Activated CD4-positive, alpha-beta T cell treated with anti-CD3 and anti-CD28 coated beads for 36 hours (primary cell): ENCODE data around the gene GPR78. TPM values are rescaled to one million over a fixed set of nuclear protein-coding genes. Genes with fewer than 3 reads are reported as not detected.

Experiments
- ATAC-seq: fragments of 200-7000 bp; cut with Tn5 transposase; one replicate; pipeline ENCODE4 v1.10.0; 2021; ENCODE audit warnings: mild to moderate bottlenecking, moderate library complexity
- CTCF ChIA-PET: fragments of 350-600 bp; sonication (Branson Sonifier 250); formaldehyde crosslinking; loops from one replicate; lab custom pipeline; 2021; ENCODE audit warnings: antibody characterized with exemption; lab: Charles Lee
- POLR2A ChIA-PET: fragments of 350-600 bp; sonication (Branson Sonifier 250); formaldehyde crosslinking; loops from one replicate; lab custom pipeline; 2021; ENCODE audit warnings: antibody characterized with exemption, inconsistent platforms; lab: Charles Lee
- DNase-seq: peaks from one replicate; pipeline ENCODE4 v3.0.0-alpha.2; 2020
- H3K27ac Mint-ChIP-seq: one replicate; pipeline ENCODE4 v1.8.0; 2021; ENCODE audit warnings: mixed read lengths
- H3K27me3 Mint-ChIP-seq: one replicate; pipeline ENCODE4 v1.8.0; 2021; ENCODE audit warnings: mixed read lengths
- H3K36me3 Mint-ChIP-seq: one replicate; pipeline ENCODE4 v1.8.0; 2021; ENCODE audit warnings: low read depth, mixed read lengths
- H3K4me1 Mint-ChIP-seq: one replicate; pipeline ENCODE4 v1.8.0; 2021; ENCODE audit warnings: mixed read lengths
- H3K4me3 Mint-ChIP-seq: one replicate; pipeline ENCODE4 v1.8.0; 2021; ENCODE audit warnings: mild to moderate bottlenecking, moderate library complexity, mixed read lengths
- H3K9me3 Mint-ChIP-seq: one replicate; pipeline ENCODE4 v1.8.0; 2021; ENCODE audit warnings: low read depth, mixed read lengths
- intact Hi-C, 2 experiments: fragments of 100-400 bp; cut with DNase I in 1 of 2; cut with micrococcal nuclease in 1 of 2; formaldehyde crosslinking; loops; one replicate each; pipeline versions ENCODE4 v1.14.2 to v1.15.1; 2022 to 2024; cut with DNase I, micrococcal nuclease
- total RNA-seq, 2 experiments: library from RNA; stranded (reverse); gene quantifications; one replicate each; pipeline ENCODE4 v1.2.3, GENCODE V29; 2021

Gene GPR78
- total RNA-seq = not detected

DNA sequence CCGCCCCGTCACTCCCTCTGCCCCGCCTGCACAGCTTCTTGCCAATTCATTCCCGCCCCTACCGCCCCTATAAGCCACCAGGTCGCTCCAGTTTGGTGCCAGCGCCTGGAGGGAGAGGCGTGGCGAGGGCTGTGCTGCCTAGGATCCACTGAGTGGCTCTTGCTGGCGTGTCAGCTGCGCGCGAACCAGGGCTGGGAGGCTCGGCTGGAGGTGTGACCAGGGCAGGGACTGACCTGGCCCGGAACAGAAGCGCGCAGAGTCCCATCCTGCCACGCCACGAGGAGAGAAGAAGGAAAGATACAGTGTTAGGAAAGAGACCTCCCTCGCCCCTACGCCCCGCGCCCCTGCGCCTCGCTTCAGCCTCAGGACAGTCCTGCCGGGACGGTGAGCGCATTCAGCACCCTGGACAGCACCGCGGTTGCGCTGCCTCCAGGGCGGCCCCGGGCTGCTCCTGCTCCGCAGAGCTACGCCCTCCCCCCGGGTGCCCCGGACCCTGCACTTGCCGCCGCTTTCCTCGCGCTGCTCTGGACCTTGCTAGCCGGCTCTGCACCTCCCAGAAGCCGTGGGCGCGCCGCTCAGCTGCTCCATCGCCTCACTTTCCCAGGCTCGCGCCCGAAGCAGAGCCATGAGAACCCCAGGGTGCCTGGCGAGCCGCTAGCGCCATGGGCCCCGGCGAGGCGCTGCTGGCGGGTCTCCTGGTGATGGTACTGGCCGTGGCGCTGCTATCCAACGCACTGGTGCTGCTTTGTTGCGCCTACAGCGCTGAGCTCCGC, at the start of gene GPR78:
Gene GPR78 (plus strand): TSS at position 72 of the 773 bp plus-strand sequence. CDS start 591 bp downstream, at position 663.
- CTCF ChIA-PET = no interaction called here
- intact Hi-C loops = no loop called here

GRCh38 chr4:8532245-8532781, 47.9 kb upstream of the GPR78 start:
- ChIA-PET POLR2A (no interaction called here), CTCF (interaction anchor here (0.6 kb wide), 1 partner anchor 123 kb away, joined by 3 read pairs; no protein-coding TSS in a partner anchor)
- intact Hi-C loops = no loop called here
- no peaks in the 10 kb centered on the region for H3K4me1 Mint-ChIP-seq
- H3K27ac Mint-ChIP-seq = no peak overlapping the region
- peaks cover 9% of the 10 kb centered on the region for H3K9me3 Mint-ChIP-seq
- no peak for DNase-seq
- H3K36me3 Mint-ChIP-seq = no peaks in the 10 kb centered on the region
- no peak for ATAC-seq
- no peak overlapping the region for H3K4me3 Mint-ChIP-seq
- no peaks in the 10 kb centered on the region for H3K27me3 Mint-ChIP-seq

More for the DNA sequence above, at the start of gene GPR78:
- H3K36me3 Mint-ChIP-seq = no peaks in the 10 kb centered on the region
- no peak within 1 kb of the TSS for H3K4me3 Mint-ChIP-seq
- no peaks in the 10 kb centered on the region for H3K9me3 Mint-ChIP-seq
- POLR2A ChIA-PET = no interaction called here
- H3K27me3 Mint-ChIP-seq = peaks cover 17% of the 10 kb centered on the region
- H3K27ac Mint-ChIP-seq = no peak within 1 kb of the TSS
- ATAC-seq = peak; percentile 80
- peak; percentile 75 for DNase-seq
- no peaks in the 10 kb centered on the region for H3K4me1 Mint-ChIP-seq

DNA sequence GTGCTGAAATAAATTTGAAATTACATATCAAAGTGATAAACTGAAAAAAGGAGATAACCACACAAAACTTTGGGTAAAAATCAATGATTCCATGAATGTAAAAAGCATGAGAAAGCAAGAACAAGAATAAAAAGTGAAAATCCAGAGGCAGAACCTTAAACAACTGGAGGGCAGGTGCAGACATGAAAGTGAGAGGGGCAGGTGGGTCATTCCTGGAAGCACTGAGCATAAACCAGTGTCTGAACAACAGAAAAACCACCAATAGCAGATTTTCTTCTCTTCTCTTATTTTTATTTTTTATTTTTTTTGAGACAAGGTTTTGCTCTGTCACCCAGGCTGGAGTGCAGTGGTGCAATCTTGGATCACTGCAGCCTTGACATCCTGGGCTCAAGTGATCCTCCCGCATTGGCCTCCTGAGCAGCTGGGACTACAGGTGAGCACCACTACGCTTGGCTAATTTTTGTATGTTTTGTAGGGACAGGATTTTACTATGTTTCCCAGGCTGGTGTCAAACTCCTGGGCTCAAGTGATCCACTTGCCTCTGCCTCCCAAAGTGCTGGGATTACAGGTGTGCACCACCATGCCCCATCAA, 46.8 kb upstream of the GPR78 start:
- Mint-ChIP-seq H3K27ac (no peak overlapping the region), H3K4me3 (no peak overlapping the region), H3K27me3 (no peaks in the 10 kb centered on the region), H3K4me1 (no peaks in the 10 kb centered on the region), H3K9me3 (peaks cover 9% of the 10 kb centered on the region), H3K36me3 (no peaks in the 10 kb centered on the region)
- ATAC-seq (no peak), DNase-seq (no peak)
- CTCF ChIA-PET = no interaction called here
- POLR2A ChIA-PET = no interaction called here
- intact Hi-C loops = no loop called here

GRCh38 chr4:8534129-8534528, 46.1 kb upstream of the GPR78 start:
- intact Hi-C loops = no loop called here
- Mint-ChIP-seq H3K4me1 (peaks cover under 1% of the 10 kb centered on the region), H3K9me3 (peaks cover 9% of the 10 kb centered on the region), H3K27me3 (no peaks in the 10 kb centered on the region), H3K4me3 (no peak overlapping the region), H3K27ac (no peak overlapping the region), H3K36me3 (no peaks in the 10 kb centered on the region)
- ChIA-PET CTCF (no interaction called here), POLR2A (no interaction called here)
- DNase-seq (no peak), ATAC-seq (peak; percentile 33)

DNA sequence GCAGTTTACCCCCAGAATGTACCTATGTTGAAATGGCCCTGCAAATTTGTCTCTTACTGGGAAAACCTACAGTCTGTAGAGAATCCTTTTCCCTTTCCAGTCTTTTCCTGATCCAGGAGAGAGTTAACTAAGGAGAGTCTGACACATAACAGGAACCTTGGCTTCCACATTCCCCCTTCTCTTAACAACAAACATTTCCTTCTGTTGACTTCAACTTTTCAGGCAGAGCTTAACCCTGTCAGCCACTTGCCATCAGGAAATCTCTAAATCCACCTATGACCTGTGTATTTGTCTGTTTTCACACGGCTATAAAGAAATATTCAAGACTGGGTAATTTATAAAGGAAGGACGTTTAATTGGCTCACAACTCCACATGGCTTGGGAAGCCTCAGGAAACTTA, 45.6 kb upstream of the GPR78 start:
- ChIA-PET CTCF (no interaction called here), POLR2A (no interaction called here)
- Mint-ChIP-seq H3K27ac (no peak overlapping the region), H3K36me3 (no peaks in the 10 kb centered on the region), H3K4me1 (peaks cover 5% of the 10 kb centered on the region), H3K27me3 (no peaks in the 10 kb centered on the region), H3K9me3 (peaks cover 7% of the 10 kb centered on the region), H3K4me3 (no peak overlapping the region)
- DNase-seq (no peak), ATAC-seq (no peak)
- intact Hi-C loops = no loop called here

GRCh38 chr4:8536467-8536866, 43.7 kb upstream of the GPR78 start:
- DNase-seq (no peak), ATAC-seq (no peak)
- intact Hi-C loops = no loop called here
- no peaks in the 10 kb centered on the region for H3K27me3 Mint-ChIP-seq
- peaks cover 7% of the 10 kb centered on the region for H3K9me3 Mint-ChIP-seq
- no peaks in the 10 kb centered on the region for H3K36me3 Mint-ChIP-seq
- H3K4me3 Mint-ChIP-seq = no peak overlapping the region
- CTCF ChIA-PET = interaction anchor here (0.6 kb wide), 1 partner anchor 270 kb away, joined by 4 read pairs; no protein-coding TSS in a partner anchor
- POLR2A ChIA-PET = no interaction called here
- H3K4me1 Mint-ChIP-seq = peaks cover 13% of the 10 kb centered on the region
- no peak overlapping the region for H3K27ac Mint-ChIP-seq

- no peaks in the 10 kb centered on the region for H3K27me3 Mint-ChIP-seq
- H3K27ac Mint-ChIP-seq = no peak overlapping the region
- ATAC-seq (no peak), DNase-seq (peak; percentile 16)
- no peak overlapping the region for H3K4me3 Mint-ChIP-seq
- H3K36me3 Mint-ChIP-seq = no peaks in the 10 kb centered on the region
- ChIA-PET CTCF (interaction anchor here (0.6 kb wide), 1 partner anchor 271 kb away, joined by 4 read pairs; no protein-coding TSS in a partner anchor), POLR2A (no interaction called here)
- peaks cover 7% of the 10 kb centered on the region for H3K9me3 Mint-ChIP-seq
- intact Hi-C loops = no loop called here
- peaks cover 13% of the 10 kb centered on the region for H3K4me1 Mint-ChIP-seq
Observed at GRCh38 chr4:8537041-8537461, 43.1 kb upstream of the GPR78 start.

GRCh38 chr4:8538076-8538702, 42.0 kb upstream of the GPR78 start:
- no peak overlapping the region for H3K4me3 Mint-ChIP-seq
- ATAC-seq = no peak
- no peak for DNase-seq
- no peaks in the 10 kb centered on the region for H3K36me3 Mint-ChIP-seq
- intact Hi-C loops = no loop called here
- peaks cover 7% of the 10 kb centered on the region for H3K9me3 Mint-ChIP-seq
- H3K27ac Mint-ChIP-seq = no peak overlapping the region
- POLR2A ChIA-PET = no interaction called here
- no peaks in the 10 kb centered on the region for H3K27me3 Mint-ChIP-seq
- CTCF ChIA-PET = no interaction called here
- peaks cover 13% of the 10 kb centered on the region for H3K4me1 Mint-ChIP-seq

DNA sequence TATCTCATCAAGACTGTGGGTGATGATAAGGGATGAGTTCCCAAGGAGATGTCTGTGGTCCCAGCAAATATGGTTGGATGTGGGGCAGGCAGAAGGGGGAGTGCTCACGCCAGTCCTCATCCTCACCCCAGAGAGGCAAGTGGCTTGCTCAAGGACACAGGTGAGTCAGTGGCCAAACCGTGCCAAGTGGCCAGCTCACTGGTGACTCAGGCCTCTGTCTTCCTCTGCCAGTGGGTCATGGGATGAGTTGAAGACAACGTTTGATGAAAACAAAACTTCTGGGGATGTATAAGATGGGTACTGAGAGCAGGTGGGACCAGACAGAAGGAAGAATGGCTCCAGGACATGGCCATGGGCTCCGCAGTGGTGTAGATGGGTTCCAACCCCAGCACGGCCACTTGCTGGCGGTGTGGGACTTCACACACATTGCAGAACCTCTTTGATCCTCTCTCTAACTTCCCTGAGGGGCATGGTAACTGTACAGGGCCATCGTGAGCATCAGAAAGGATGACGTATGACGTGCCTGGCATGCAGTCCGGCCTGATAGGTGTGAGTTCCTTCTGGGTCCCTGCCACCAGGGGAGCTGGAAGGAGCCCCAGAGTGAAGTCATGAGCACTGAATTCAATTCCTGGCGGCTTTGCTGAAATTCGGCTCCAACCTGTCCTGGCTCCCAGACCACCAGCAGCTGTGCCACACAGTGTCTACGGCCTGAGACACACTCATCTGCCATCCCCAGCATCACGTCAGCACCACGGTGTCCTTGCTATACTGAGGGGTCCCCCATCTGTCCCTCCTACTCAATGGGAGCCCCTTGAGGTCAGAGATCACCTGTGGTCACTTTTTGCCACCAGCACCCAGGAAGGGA, 41.3 kb upstream of the GPR78 start:
- DNase-seq = no peak
- H3K36me3 Mint-ChIP-seq = no peaks in the 10 kb centered on the region
- intact Hi-C loops = no loop called here
- peaks cover 7% of the 10 kb centered on the region for H3K9me3 Mint-ChIP-seq
- ATAC-seq = no peak
- H3K4me3 Mint-ChIP-seq = no peak overlapping the region
- H3K4me1 Mint-ChIP-seq = peaks cover 13% of the 10 kb centered on the region
- H3K27me3 Mint-ChIP-seq = no peaks in the 10 kb centered on the region
- CTCF ChIA-PET = interaction anchor here (0.6 kb wide), 1 partner anchor 137 kb away, joined by 3 read pairs; no protein-coding TSS in a partner anchor
- POLR2A ChIA-PET = no interaction called here
- no peak overlapping the region for H3K27ac Mint-ChIP-seq

- ATAC-seq (peak; percentile 83), DNase-seq (peak; percentile 51)
- intact Hi-C loops = no loop called here
- peaks cover 3% of the 10 kb centered on the region for H3K9me3 Mint-ChIP-seq
- peaks cover 13% of the 10 kb centered on the region for H3K4me1 Mint-ChIP-seq
- no peak overlapping the region for H3K4me3 Mint-ChIP-seq
- H3K36me3 Mint-ChIP-seq = no peaks in the 10 kb centered on the region
- H3K27me3 Mint-ChIP-seq = no peaks in the 10 kb centered on the region
- H3K27ac Mint-ChIP-seq = peak overlapping the region; percentile 71
- ChIA-PET CTCF (interaction anchor here (0.6 kb wide), 1 partner anchor 137 kb away, joined by 3 read pairs; no protein-coding TSS in a partner anchor), POLR2A (no interaction called here)
Observed at GRCh38 chr4:8539661-8540060, 40.5 kb upstream of the GPR78 start.

- peak overlapping the region; percentile 71 for H3K27ac Mint-ChIP-seq
- ATAC-seq (peak; percentile 93), DNase-seq (peak; percentile 63)
- no peak overlapping the region for H3K4me3 Mint-ChIP-seq
- ChIA-PET CTCF (no interaction called here), POLR2A (no interaction called here)
- no peaks in the 10 kb centered on the region for H3K36me3 Mint-ChIP-seq
- intact Hi-C loops = no loop called here
- peaks cover 13% of the 10 kb centered on the region for H3K4me1 Mint-ChIP-seq
- no peaks in the 10 kb centered on the region for H3K27me3 Mint-ChIP-seq
- no peaks in the 10 kb centered on the region for H3K9me3 Mint-ChIP-seq
Observed at GRCh38 chr4:8540072-8540471, 40.1 kb upstream of the GPR78 start.
